DOHH2 (cell line): ENCODE measurements around the gene TPX2.

ENCODE experiments used
- H3F3A ChIP-seq: fragments of 200-600 bp; sonication (generic), shearing (Covaris generic); 2 replicates; pipeline ENCODE4 v1.6.0; 2016; ENCODE audit warnings: antibody characterized with exemption, mild to moderate bottlenecking; ENCODE audit not compliant: control insufficient read depth, insufficient read depth
- H3K27ac ChIP-seq: fragments of 200-600 bp; sonication (generic); 2 replicates; pipeline ENCODE4 v1.5.1; 2014; ENCODE audit warnings: low read depth, mild to moderate bottlenecking, low read length, moderate library complexity
- H3K27me3 ChIP-seq: fragments of 200-600 bp; sonication (generic); 2 replicates; pipeline ENCODE4 v1.6.1; 2014; ENCODE audit warnings: mild to moderate bottlenecking, low read length, mixed read lengths; ENCODE audit not compliant: control insufficient read depth
- H3K36me3 ChIP-seq: fragments of 200-600 bp; sonication (generic); 2 replicates; pipeline ENCODE4 v1.6.1; 2014; ENCODE audit warnings: mild to moderate bottlenecking, low read length, moderate library complexity, mixed read lengths; ENCODE audit not compliant: control insufficient read depth
- H3K4me1 ChIP-seq: fragments of 200-600 bp; sonication (generic); 2 replicates; pipeline ENCODE4 v1.6.1; 2014; ENCODE audit warnings: mild to moderate bottlenecking, low read length, mixed read lengths; ENCODE audit not compliant: control insufficient read depth
- H3K4me2 ChIP-seq: fragments of 200-600 bp; sonication (generic); 2 replicates; pipeline ENCODE4 v1.6.0; 2014; ENCODE audit warnings: mild to moderate bottlenecking, low read length, moderate library complexity
- H3K4me3 ChIP-seq: fragments of 200-600 bp; sonication (generic); 2 replicates; pipeline ENCODE4 v1.5.1; 2014; ENCODE audit warnings: mild to moderate bottlenecking, low read length, mixed read lengths
- H3K79me2 ChIP-seq: fragments of 200-600 bp; sonication (generic); 2 replicates; pipeline ENCODE4 v1.6.1; 2014; ENCODE audit warnings: mild to moderate bottlenecking, low read length, mixed read lengths; ENCODE audit not compliant: control insufficient read depth
- H3K9me2 ChIP-seq: fragments of 200-600 bp; sonication (generic); replicated peaks from 2 replicates; pipeline ENCODE4 v1.6.1; 2014; ENCODE audit warnings: mild to moderate bottlenecking, low read length, mixed read lengths; ENCODE audit not compliant: control insufficient read depth
- H3K9me3 ChIP-seq: fragments of 200-600 bp; sonication (generic); 2 replicates; pipeline ENCODE4 v1.6.1; 2014; ENCODE audit warnings: antibody characterized with exemption, low read length, mixed read lengths; ENCODE audit not compliant: control insufficient read depth, insufficient read depth
- H4K20me1 ChIP-seq: fragments of 200-600 bp; sonication (generic); 2 replicates; pipeline ENCODE4 v1.6.0; 2014; ENCODE audit warnings: low read depth, mild to moderate bottlenecking, antibody characterized with exemption, low read length, moderate library complexity; ENCODE audit not compliant: control insufficient read depth, insufficient read depth
- EZH2phosphoT487 ChIP-seq: fragments of 200-600 bp; sonication (generic); IDR thresholded peaks from 2 replicates; pipeline ENCODE4 v1.6.1; 2017; ENCODE audit warnings: borderline replicate concordance, mild to moderate bottlenecking, antibody characterized with exemption, low read length, moderate library complexity, mixed read lengths
- TF ChIP-seq, protein P1 (sequence below): fragments of 200-600 bp; sonication (generic); IDR thresholded peaks from one replicate; pipeline ENCODE4 v1.5.1; 2014; ENCODE audit warnings: antibody characterized with exemption, mild to moderate bottlenecking, low read depth, low read length; ENCODE audit not compliant: poor library complexity, severe bottlenecking

Gene TPX2

DNA sequence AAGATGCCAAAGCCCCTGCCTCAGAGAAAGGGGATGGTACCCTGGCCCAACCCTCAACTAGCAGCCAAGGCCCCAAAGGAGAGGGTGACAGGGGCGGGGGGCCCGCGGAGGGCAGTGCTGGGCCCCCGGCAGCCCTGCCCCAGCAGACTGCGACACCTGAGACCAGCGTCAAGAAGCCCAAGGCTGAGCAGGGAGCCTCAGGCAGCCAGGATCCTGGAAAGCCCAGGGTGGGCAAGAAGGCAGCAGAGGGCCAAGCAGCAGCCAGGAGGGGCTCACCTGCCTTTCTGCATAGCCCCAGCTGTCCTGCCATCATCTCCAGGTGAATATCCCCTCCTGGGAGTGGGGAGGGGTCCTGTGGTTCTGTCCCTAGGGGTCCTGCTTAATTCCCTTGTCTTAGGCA is 81.1 kb downstream of the TPX2 start:
- Histone ChIP-seq H3K4me1 (peaks cover 6% of the 10 kb centered on the region; the same call in 1 of the 2 replicates), H3K4me3 (no peak overlapping the region), H3K9me2 (no peaks in the 10 kb centered on the region), H3K27me3 (no peaks in the 10 kb centered on the region), H3F3A (no peaks in the 10 kb centered on the region), H3K4me2 (no peak overlapping the region), H3K79me2 (no peaks in the 10 kb centered on the region), H4K20me1 (no peaks in the 10 kb centered on the region), H3K9me3 (no peaks in the 10 kb centered on the region), H3K36me3 (no peaks in the 10 kb centered on the region), H3K27ac (no peak overlapping the region)
- TF ChIP-seq, protein P1, sequence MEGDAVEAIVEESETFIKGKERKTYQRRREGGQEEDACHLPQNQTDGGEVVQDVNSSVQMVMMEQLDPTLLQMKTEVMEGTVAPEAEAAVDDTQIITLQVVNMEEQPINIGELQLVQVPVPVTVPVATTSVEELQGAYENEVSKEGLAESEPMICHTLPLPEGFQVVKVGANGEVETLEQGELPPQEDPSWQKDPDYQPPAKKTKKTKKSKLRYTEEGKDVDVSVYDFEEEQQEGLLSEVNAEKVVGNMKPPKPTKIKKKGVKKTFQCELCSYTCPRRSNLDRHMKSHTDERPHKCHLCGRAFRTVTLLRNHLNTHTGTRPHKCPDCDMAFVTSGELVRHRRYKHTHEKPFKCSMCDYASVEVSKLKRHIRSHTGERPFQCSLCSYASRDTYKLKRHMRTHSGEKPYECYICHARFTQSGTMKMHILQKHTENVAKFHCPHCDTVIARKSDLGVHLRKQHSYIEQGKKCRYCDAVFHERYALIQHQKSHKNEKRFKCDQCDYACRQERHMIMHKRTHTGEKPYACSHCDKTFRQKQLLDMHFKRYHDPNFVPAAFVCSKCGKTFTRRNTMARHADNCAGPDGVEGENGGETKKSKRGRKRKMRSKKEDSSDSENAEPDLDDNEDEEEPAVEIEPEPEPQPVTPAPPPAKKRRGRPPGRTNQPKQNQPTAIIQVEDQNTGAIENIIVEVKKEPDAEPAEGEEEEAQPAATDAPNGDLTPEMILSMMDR = no peak
- no peak for TF ChIP-seq EZH2phosphoT487

DNA sequence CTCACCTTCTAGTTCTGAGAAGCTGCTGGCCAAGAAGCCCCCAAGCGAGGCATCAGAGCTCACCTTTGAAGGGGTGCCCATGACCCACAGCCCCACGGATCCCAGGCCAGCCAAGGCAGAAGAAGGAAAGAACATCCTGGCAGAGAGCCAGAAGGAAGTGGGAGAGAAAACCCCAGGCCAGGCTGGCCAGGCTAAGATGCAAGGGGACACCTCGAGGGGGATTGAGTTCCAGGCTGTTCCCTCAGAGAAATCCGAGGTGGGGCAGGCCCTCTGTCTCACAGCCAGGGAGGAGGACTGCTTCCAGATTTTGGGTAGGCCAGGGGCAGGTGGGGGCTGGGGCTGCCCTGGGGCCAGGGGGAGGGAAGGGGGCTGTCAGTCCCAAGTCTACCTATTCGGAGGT is 82.3 kb downstream of the TPX2 start:
- H3K27ac ChIP-seq = no peak overlapping the region
- no peaks in the 10 kb centered on the region for H3K27me3 ChIP-seq
- H3K79me2 ChIP-seq = no peaks in the 10 kb centered on the region
- no peak overlapping the region for H3K4me2 ChIP-seq
- no peaks in the 10 kb centered on the region for H3K36me3 ChIP-seq
- peaks cover 6% of the 10 kb centered on the region; the same call in 1 of the 2 replicates for H3K4me1 ChIP-seq
- H3K9me2 ChIP-seq = no peaks in the 10 kb centered on the region
- H4K20me1 ChIP-seq = no peaks in the 10 kb centered on the region
- H3K4me3 ChIP-seq = no peak overlapping the region
- TF ChIP-seq, protein P1 = no peak
- no peak for TF ChIP-seq EZH2phosphoT487
- H3F3A ChIP-seq = no peaks in the 10 kb centered on the region
- no peaks in the 10 kb centered on the region for H3K9me3 ChIP-seq

DNA sequence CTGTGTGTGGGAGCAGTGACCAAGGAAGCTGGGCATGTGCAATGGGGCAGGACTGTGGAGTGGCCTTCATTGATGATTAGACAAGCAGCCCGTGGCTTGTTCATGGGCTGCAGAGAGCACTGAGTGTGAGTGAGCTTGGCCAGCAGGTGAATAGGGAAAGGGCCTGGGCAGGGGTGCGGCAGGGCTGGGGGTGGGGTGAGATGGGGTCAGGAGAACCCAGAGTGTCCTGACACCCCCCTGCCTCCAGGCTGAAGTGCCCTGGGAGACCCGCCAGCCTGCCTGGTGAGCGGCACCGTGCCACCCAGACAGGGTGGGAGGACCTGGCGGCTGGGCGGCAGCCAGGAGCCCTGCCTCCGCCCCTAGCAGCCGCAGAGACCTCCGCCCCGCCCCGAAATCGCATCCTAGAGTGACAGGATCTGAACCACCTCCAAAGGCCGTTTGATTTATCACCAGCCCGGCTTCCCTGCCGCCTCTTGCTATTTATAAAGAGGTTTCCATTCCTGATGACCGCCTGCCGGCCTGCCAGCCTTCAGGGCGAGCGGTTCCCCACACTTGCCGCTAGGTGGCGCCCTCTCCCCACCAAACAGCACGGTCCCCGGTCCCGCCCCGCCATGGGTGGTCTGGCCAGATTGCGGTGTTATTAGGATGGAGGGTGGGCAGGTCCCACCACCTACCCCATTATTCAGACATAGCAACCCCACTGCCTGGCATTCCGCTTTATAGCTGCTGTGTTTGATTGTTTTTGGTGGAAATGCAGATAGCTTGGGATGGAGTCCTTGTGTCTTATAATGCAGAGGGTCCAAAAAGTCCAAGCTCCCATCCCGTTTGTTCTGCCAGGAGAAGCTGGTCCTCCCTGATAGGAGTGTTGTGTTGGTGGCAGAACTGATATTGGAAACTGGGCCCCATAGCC is 83.6 kb downstream of the TPX2 start:
- Histone ChIP-seq H4K20me1 (no peaks in the 10 kb centered on the region; the same call in 1 of the 2 replicates), H3K27ac (no peak overlapping the region), H3F3A (no peaks in the 10 kb centered on the region), H3K27me3 (no peaks in the 10 kb centered on the region), H3K79me2 (no peaks in the 10 kb centered on the region), H3K4me3 (no peak overlapping the region), H3K9me2 (no peaks in the 10 kb centered on the region), H3K4me1 (peaks cover 6% of the 10 kb centered on the region; the same call in 1 of the 2 replicates), H3K36me3 (no peaks in the 10 kb centered on the region), H3K4me2 (peak overlapping the region; percentile 20), H3K9me3 (no peaks in the 10 kb centered on the region)
- TF ChIP-seq EZH2phosphoT487 = no peak
- TF ChIP-seq, protein P1 = peak; percentile 98
